CD4-positive, alpha-beta T cell treated with Interleukin-4 for 4 hours (primary cell): ENCODE results near the gene LSM11.

ENCODE experiments used
- DNase-seq: peaks from one replicate; pipeline ENCODE4 v3.0.0-alpha.2; 2020

LSM11 gene

GRCh38 chr5:157778121-157778805 is 34.8 kb downstream of the LSM11 start:
- DNase-seq: no peak

DNA sequence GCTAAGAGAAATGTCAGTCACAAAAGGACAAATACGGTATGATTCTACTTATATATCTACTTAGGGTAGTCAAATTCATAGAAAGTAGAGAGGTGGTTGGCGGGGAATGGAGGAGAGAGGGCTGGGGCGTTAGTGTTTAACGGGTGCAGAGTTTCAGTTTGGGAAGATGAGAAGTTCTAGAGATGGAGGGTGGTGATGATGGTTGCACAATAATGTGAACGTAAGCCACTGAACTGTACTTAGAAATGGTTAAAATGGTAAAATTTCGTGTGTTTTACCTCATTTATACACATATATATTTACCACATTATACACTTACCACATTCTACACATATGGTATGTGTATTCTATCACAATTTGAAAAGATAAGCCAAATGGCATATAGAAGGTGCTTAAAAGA is 35.7 kb downstream of the LSM11 start:
- no peak for DNase-seq

- no peak for DNase-seq
Measured at GRCh38 chr5:157785801-157786200, 42.3 kb downstream of the LSM11 start.

DNA sequence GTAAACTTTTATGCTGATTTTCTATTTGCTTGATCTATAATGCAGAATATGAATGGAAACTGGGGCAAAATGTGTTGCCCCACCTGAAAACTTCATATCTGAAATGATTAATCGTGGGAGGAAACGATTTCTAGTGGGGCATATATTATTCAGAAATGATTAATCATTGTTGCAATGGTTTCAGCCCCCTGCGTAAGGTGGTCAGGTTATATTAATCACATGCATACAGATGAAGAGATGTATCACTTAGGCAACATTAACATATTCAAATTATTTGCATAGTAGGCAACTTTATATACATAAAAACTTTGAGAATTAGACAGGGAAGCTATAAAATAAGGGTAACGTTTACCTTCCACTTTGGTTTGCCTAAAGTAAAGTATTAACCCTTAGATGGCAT is 49.8 kb downstream of the LSM11 start:
- DNase-seq: no peak

- DNase-seq: no peak
Measured at GRCh38 chr5:157799578-157799977, 56.1 kb downstream of the LSM11 start.

DNA sequence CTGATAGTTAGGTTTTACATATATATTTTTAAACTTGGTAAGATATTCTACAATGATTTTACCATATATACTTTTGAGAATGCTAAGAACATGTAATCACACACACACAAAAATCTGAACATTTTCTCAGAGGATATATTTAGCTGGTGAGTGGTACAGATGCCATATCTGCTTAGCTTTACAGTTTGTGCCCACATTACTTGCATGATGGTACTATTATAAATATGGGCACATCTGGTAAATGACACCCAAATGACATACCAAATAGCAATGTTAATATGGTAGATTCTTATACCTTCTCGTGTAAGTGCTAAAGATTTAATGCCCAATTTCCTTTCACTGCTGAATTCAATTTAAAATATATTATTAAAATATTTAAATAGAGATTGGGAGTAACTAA is 56.6 kb downstream of the LSM11 start:
- DNase-seq: no peak

DNA sequence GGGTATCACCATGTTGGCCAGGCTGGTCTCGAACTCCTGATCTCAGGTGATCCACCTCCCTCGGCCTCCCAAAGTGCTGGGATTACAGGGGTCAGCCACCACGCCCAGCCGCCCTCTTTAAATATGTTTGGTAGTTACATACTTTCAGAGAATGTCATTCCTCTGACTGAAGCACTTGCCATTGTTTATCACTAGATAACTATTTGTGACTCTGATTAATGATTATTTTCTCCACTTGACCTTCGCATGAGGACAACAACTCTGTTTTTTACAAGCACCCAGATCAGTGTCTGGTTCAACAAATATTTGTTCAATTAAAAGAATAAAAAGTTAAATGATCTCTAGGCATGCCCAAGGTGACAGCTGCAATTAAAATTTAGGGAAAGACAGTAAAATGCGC is 59.2 kb downstream of the LSM11 start:
- no peak for DNase-seq

GRCh38 chr5:157808043-157808442 is 64.5 kb downstream of the LSM11 start:
- DNase-seq: no peak
